ENCODE data around the gene APOA4. TPM values are rescaled to one million over a fixed set of nuclear protein-coding genes. Genes with fewer than 3 reads are reported as not detected.

APOA4 gene
- polyA plus RNA-seq, 1 of the 3 experiments (the other 2 are of a cell fraction), result not detected

- H3K4me3 ChIP-seq (ENCODE audit: low read depth in 2 of 2, low read length in 1 of 2), result no peak overlapping the region
- no peaks in the 10 kb centered on the region for H3F3A ChIP-seq (replicated peaks; ENCODE audit: insufficient read depth)
- H3K9me2 ChIP-seq, result no peaks in the 10 kb centered on the region
- TF ChIP-seq POLR2AphosphoS5 (IDR thresholded peaks at IDR 0.05; ENCODE audit: low read depth, low read length), result no peak
- TF ChIP-seq YY1 (IDR thresholded peaks at IDR 0.05; ENCODE audit: low read depth), result no peak
- no peak for TF ChIP-seq SIN3A (IDR thresholded peaks at IDR 0.05; ENCODE audit: borderline replicate concordance, low read depth, low read length)
- no peak for TF ChIP-seq GABPA (IDR thresholded peaks at IDR 0.05; ENCODE audit: low read depth)
- TF ChIP-seq JUND (IDR thresholded peaks at IDR 0.05), result no peak
- TF ChIP-seq, protein P1, sequence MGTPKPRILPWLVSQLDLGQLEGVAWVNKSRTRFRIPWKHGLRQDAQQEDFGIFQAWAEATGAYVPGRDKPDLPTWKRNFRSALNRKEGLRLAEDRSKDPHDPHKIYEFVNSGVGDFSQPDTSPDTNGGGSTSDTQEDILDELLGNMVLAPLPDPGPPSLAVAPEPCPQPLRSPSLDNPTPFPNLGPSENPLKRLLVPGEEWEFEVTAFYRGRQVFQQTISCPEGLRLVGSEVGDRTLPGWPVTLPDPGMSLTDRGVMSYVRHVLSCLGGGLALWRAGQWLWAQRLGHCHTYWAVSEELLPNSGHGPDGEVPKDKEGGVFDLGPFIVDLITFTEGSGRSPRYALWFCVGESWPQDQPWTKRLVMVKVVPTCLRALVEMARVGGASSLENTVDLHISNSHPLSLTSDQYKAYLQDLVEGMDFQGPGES (IDR thresholded peaks at IDR 0.05; ENCODE audit: low read depth, low read length), result no peak
- no peaks in the 10 kb centered on the region for H3K79me2 ChIP-seq (ENCODE audit: insufficient read depth)
- 87% methylated on average over 8 of the region's 9 CpGs for WGBS (ENCODE audit: low lambda C conversion rate)
- no peak overlapping the region for H3K9ac ChIP-seq
- CTCF ChIA-PET, result interaction anchor here (0.7 kb wide), 1 partner anchor 39 kb away, joined by 3 read pairs; no protein-coding TSS in a partner anchor
- H3K9me3 ChIP-seq, result no peaks in the 10 kb centered on the region
- no peaks in the 10 kb centered on the region for H3K27me3 ChIP-seq (ENCODE audit: insufficient read depth)
- H3K36me3 ChIP-seq (replicated peaks in 1 of 2; ENCODE audit: control insufficient read depth in 1 of 2, insufficient read depth in 2 of 2, low read length in 1 of 2), result peaks cover 5 to 23% of the 10 kb centered on the region in 2 experiments
- H3K4me2 ChIP-seq, result no peak overlapping the region
- H2AFZ ChIP-seq (ENCODE audit: low read depth), result no peak overlapping the region
- peaks cover 0 to 16% of the 10 kb centered on the region in 2 experiments; a peak in 1 of 4 replicates for H3K4me1 ChIP-seq (ENCODE audit: control insufficient read depth in 1 of 2, insufficient read depth in 2 of 2, low read depth in 1 of 2, low read length in 1 of 2)
- no peaks in the 10 kb centered on the region for H4K20me1 ChIP-seq (ENCODE audit: insufficient read depth)
- POLR2A ChIA-PET, result no interaction called here
- DNase-seq, result no peak
- no peak overlapping the region for H3K27ac ChIP-seq (ENCODE audit: low read depth in 2 of 2, low read length in 1 of 2)
Observed at GRCh38 chr11:116840746-116841296, 17.7 kb upstream of the APOA4 start.

DNA sequence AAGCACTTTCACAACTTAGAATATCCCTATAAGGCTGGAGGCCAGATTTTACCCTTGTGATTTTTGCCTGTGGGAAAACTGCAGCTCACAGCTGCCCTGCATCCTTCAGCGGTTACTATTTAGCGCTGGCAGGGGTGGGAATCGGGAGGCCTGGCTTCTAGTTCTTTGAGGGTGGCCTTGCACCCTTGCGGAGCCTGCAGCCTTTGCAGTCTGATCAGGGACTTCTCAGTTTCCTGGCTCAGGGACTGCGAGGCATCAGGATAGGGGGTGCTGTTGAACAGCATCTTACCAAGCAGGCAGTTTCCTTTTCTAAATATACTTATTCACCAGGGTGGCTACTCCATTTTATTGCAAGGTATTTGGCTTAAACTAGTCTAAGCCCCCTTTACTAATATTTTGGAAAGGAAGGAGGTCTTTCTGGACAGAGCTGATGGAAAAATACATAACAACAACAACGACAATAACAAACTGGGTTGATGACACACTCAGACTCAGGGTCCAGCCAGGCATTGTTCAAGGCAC lies 17.2 kb upstream of the APOA4 start:
- POLR2A ChIA-PET, result no interaction called here
- 83% methylated on average over 6 of the region's 6 CpGs for WGBS (ENCODE audit: low lambda C conversion rate)
- Histone ChIP-seq H3F3A (replicated peaks; ENCODE audit: insufficient read depth) (no peaks in the 10 kb centered on the region), H2AFZ (ENCODE audit: low read depth) (no peak overlapping the region), H3K4me1 (ENCODE audit: control insufficient read depth in 1 of 2, insufficient read depth in 2 of 2, low read depth in 1 of 2, low read length in 1 of 2) (peaks cover 0 to 16% of the 10 kb centered on the region in 2 experiments; a peak in 1 of 4 replicates), H3K9me3 (no peaks in the 10 kb centered on the region), H3K36me3 (replicated peaks in 1 of 2; ENCODE audit: control insufficient read depth in 1 of 2, insufficient read depth in 2 of 2, low read length in 1 of 2) (peaks cover 5 to 19% of the 10 kb centered on the region in 2 experiments), H3K79me2 (ENCODE audit: insufficient read depth) (no peaks in the 10 kb centered on the region), H4K20me1 (ENCODE audit: insufficient read depth) (no peaks in the 10 kb centered on the region), H3K9ac (no peak overlapping the region), H3K4me3 (ENCODE audit: low read depth in 2 of 2, low read length in 1 of 2) (no peak overlapping the region), H3K4me2 (no peak overlapping the region), H3K27ac (ENCODE audit: low read depth in 2 of 2, low read length in 1 of 2) (no peak overlapping the region), H3K9me2 (no peaks in the 10 kb centered on the region), H3K27me3 (ENCODE audit: insufficient read depth) (no peaks in the 10 kb centered on the region)
- DNase-seq, result no peak
- CTCF ChIA-PET, result interaction anchor here (0.7 to 1.3 kb wide), 2 partner anchors 8 to 17 kb away, joined by 3 read pairs; partner anchors contain the start of gene APOA4
- TF ChIP-seq CTCF (IDR thresholded peaks at IDR 0.05), result peak; percentile 22
- no peak for TF ChIP-seq REST (IDR thresholded peaks at IDR 0.05; ENCODE audit: low read depth, low read length)
- TF ChIP-seq JUND (IDR thresholded peaks at IDR 0.05), result no peak

Measured in SK-N-SH (cell line).